GM18861 (cell line): ENCODE data around the gene AUP1.

Source experiments
- ATAC-seq: cut with Tn5 transposase; IDR thresholded peaks from one replicate; pipeline ENCODE4 v1.9.1; 2021; ENCODE audit not compliant: unreplicated experiment

Gene AUP1

GRCh38 chr2:74536166-74536950 lies 6.9 kb upstream of the AUP1 start:
- ATAC-seq = no peak

- ATAC-seq = no peak
Observed at GRCh38 chr2:74535440-74535965, 6.0 kb upstream of the AUP1 start.

- no peak for ATAC-seq
Observed at GRCh38 chr2:74534411-74534810, 4.9 kb upstream of the AUP1 start.

- no peak for ATAC-seq
Observed at GRCh38 chr2:74533464-74533863, 4.0 kb upstream of the AUP1 start.

- no peak for ATAC-seq
Observed at GRCh38 chr2:74532222-74532621, 2.7 kb upstream of the AUP1 start.

- ATAC-seq = no peak
Observed at GRCh38 chr2:74531666-74532065, 2.2 kb upstream of the AUP1 start.

GRCh38 chr2:74530239-74531187 lies 1.0 kb upstream of the AUP1 start:
- peak; percentile 32 for ATAC-seq

GRCh38 chr2:74528600-74529356 lies 728 bp downstream of the AUP1 start:
- peak; percentile 6 for ATAC-seq

- ATAC-seq = no peak
Observed at GRCh38 chr2:74527741-74528140, 1.8 kb downstream of the AUP1 start.

GRCh38 chr2:74526649-74527230 lies 2.8 kb downstream of the AUP1 start:
- no peak for ATAC-seq

GRCh38 chr2:74525717-74526648 lies 3.5 kb downstream of the AUP1 start, which contains the start of gene DQX1:
Gene DQX1 (minus strand): TSS chr2:74526231. CDS start chr2:74525729, 502 bp downstream.
- ATAC-seq = no peak

- no peak for ATAC-seq
Observed at GRCh38 chr2:74524955-74525716, 4.4 kb downstream of the AUP1 start.

GRCh38 chr2:74524005-74524404 lies 5.5 kb downstream of the AUP1 start:
- ATAC-seq = no peak

GRCh38 chr2:74522516-74522915 lies 7.0 kb downstream of the AUP1 start:
- ATAC-seq = no peak

GRCh38 chr2:74516650-74517049 lies 12.9 kb downstream of the AUP1 start:
- ATAC-seq = no peak

- ATAC-seq = no peak
Observed at GRCh38 chr2:74515981-74516633, 13.4 kb downstream of the AUP1 start.

GRCh38 chr2:74515271-74515980 lies 14.1 kb downstream of the AUP1 start:
- no peak for ATAC-seq
